H1 (cell line): ENCODE results near the gene SLC8A3.

ENCODE experiments used
- EZH2 ChIP-seq: fragments of 200-600 bp; sonication (generic); IDR thresholded peaks from 2 replicates; pipeline ENCODE4 v1.7.1; 2012; ENCODE audit warnings: low read depth, mild to moderate bottlenecking, moderate library complexity, low read length, inconsistent platforms; ENCODE audit not compliant: severe bottlenecking
- JUND ChIP-seq: IDR thresholded peaks from 2 replicates; pipeline ENCODE4 v1.6.1; 2011; ENCODE audit warnings: mild to moderate bottlenecking, improper control_type of control experiment, low read length
- KDM5A ChIP-seq: fragments of 200-600 bp; IDR thresholded peaks from 2 replicates; pipeline ENCODE4 v1.7.1; 2012; ENCODE audit warnings: mild to moderate bottlenecking, low read length, inconsistent platforms, mixed read lengths
- POLR2A ChIP-seq, 2 experiments: IDR thresholded peaks; 1 replicate in 1 of 2; 2 replicates in 1 of 2; pipeline ENCODE4 v1.6.1; 2011; ENCODE audit warnings: low read depth in 2 of 2, low read length in 2 of 2, mild to moderate bottlenecking in 2 of 2; ENCODE audit errors: control extremely low read depth in 1 of 2
- POLR2AphosphoS5 ChIP-seq: IDR thresholded peaks from 2 replicates; pipeline ENCODE4 v1.6.1; 2011; ENCODE audit warnings: low read depth, low read length
- SP2 ChIP-seq: IDR thresholded peaks from 2 replicates; pipeline ENCODE4 v1.6.1; 2012; ENCODE audit warnings: mild to moderate bottlenecking, low read length, inconsistent platforms
- TEAD4 ChIP-seq: IDR thresholded peaks from 2 replicates; pipeline ENCODE4 v1.6.1; 2012; ENCODE audit warnings: low read depth, low read length, inconsistent platforms, mixed read lengths
- ZNF274 ChIP-seq: IDR thresholded peaks from 2 replicates; pipeline ENCODE4 v1.7.0; 2012; ENCODE audit warnings: low read length, borderline replicate concordance; ENCODE audit errors: extremely low read depth
- TF ChIP-seq, protein P1 (sequence below), 3 experiments: IDR thresholded peaks; 1 replicate in 2 of 3; 2 replicates in 1 of 3; pipeline versions ENCODE4 v1.5.1 to v1.6.1; 2011; ENCODE audit warnings: low read length in 3 of 3, mild to moderate bottlenecking in 3 of 3, inconsistent platforms in 2 of 3, low read depth in 1 of 3, moderate library complexity in 1 of 3; ENCODE audit not compliant: insufficient read depth in 1 of 3; ENCODE audit errors: control extremely low read depth in 1 of 3

DNA sequence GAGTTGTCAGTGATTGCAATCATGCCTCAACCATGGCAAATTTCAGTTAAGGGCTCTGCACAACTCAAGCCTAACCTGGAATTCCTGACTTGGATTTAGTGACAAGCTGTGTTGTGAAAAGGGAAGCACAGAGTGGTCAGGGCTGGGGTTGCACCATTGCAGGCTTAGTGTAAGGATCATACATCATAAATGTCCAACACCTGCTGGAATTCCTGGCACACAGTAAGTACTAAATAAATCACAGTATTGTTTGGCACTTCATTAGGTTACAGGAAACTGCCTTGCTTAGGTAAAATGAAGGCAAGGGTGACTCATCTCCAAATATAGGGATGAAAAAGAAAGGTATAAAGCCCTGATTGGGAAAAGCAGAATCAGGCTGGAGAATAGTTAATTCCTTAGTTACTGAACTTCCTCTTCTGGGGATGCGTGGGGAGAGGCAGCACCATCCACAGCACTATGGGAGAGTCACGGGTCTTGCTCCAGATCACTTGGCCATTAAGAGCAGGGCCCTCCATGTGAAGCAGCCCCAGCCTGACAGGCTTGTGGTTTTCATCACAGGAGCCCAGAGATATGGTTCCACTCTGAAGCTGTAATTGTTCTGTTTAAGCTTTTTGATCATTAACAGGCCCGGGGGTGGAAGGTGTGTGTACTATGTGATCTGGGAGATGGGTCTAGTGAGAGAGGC is 39.7 kb downstream of the SLC8A3 start:
- TF ChIP-seq, protein P1, sequence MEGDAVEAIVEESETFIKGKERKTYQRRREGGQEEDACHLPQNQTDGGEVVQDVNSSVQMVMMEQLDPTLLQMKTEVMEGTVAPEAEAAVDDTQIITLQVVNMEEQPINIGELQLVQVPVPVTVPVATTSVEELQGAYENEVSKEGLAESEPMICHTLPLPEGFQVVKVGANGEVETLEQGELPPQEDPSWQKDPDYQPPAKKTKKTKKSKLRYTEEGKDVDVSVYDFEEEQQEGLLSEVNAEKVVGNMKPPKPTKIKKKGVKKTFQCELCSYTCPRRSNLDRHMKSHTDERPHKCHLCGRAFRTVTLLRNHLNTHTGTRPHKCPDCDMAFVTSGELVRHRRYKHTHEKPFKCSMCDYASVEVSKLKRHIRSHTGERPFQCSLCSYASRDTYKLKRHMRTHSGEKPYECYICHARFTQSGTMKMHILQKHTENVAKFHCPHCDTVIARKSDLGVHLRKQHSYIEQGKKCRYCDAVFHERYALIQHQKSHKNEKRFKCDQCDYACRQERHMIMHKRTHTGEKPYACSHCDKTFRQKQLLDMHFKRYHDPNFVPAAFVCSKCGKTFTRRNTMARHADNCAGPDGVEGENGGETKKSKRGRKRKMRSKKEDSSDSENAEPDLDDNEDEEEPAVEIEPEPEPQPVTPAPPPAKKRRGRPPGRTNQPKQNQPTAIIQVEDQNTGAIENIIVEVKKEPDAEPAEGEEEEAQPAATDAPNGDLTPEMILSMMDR (IDR thresholded peaks at IDR 0.05; ENCODE audit: control extremely low read depth in 1 of 3, insufficient read depth in 1 of 3, low read depth in 1 of 3, low read length in 3 of 3), result no peak
- no peak for TF ChIP-seq KDM5A
- TF ChIP-seq ZNF274, result no peak
- no peak for TF ChIP-seq SP2
- no peak for TF ChIP-seq TEAD4
- no peak for TF ChIP-seq JUND
- TF ChIP-seq POLR2AphosphoS5, result no peak
- TF ChIP-seq EZH2, result no peak
- TF ChIP-seq POLR2A (IDR thresholded peaks at IDR 0.05; ENCODE audit: control extremely low read depth in 1 of 2, low read depth in 2 of 2, low read length in 2 of 2), result no peak
